HepG2 (cell line): ENCODE measurements around the gene SS18L1. TPM values are rescaled to one million over a fixed set of nuclear protein-coding genes. Genes with fewer than 3 reads are reported as not detected.

Source experiments
- ATAC-seq: fragments of 200-7000 bp; cut with Tn5 transposase; 3 replicates; pipeline ENCODE4 v1.9.1; 2020; ENCODE audit warnings: mild to moderate bottlenecking, moderate library complexity
- BruUV-seq: library from RNA; stranded (reverse); fragments of 400-500 nt; replicated peaks from 2 replicates; lab custom pipeline; 2021; lab: Mats Ljungman, UMichigan
- CTCF ChIA-PET: fragments of 300-600 bp; formaldehyde crosslinking; extraction: SDS; loops from one replicate; lab custom pipeline; 2021; ENCODE audit warnings: low total read pairs, inconsistent platforms, low intra/inter-chr PET ratio; lab: Yijun Ruan, JAX
- POLR2A ChIA-PET: fragments of 350-600 bp; sonication (Branson Sonifier 250); formaldehyde crosslinking; loops from one replicate; lab custom pipeline; 2020; ENCODE audit warnings: antibody characterized with exemption, inconsistent platforms; lab: Yijun Ruan, JAX
- DNase-seq: peaks from one replicate; pipeline ENCODE4 v3.0.0-alpha.2; 2015; ENCODE audit warnings: low spot score
- FAIRE-seq: peaks from 3 replicates; lab custom pipeline; 2011; peaks lifted over from hg19 to GRCh38; lab: Jason Lieb, UNC
- H2AFZ ChIP-seq: one replicate; pipeline ENCODE4 v1.6.1; 2011; ENCODE audit warnings: low read length, inconsistent platforms
- H3K27ac ChIP-seq: fragments of 300-600 bp; 3 replicates; pipeline ENCODE4 v1.8.0; 2011; ENCODE audit warnings: mixed run types, mild to moderate bottlenecking, mixed read lengths, low read length, inconsistent platforms; ENCODE audit not compliant: insufficient read depth; ENCODE audit errors: extremely low read length
- H3K27me3 ChIP-seq, 2 experiments: fragments of 200-600 bp in 1 of 2; 2 replicates in 1 of 2; 3 replicates in 1 of 2; pipeline versions ENCODE4 v1.6.0 to v1.8.0; 2011; ENCODE audit warnings: low read length in 2 of 2, mild to moderate bottlenecking in 2 of 2, moderate library complexity in 2 of 2, inconsistent platforms in 1 of 2; ENCODE audit not compliant: insufficient read depth in 2 of 2, control insufficient read depth in 1 of 2
- H3K36me3 ChIP-seq, 2 experiments: fragments of 200-600 bp in 1 of 2; replicated peaks in 1 of 2; 2 replicates in 1 of 2; 3 replicates in 1 of 2; pipeline versions ENCODE4 v1.5.1 to v1.8.0; 2011; ENCODE audit warnings: low read length in 2 of 2, inconsistent platforms in 1 of 2; ENCODE audit not compliant: insufficient read depth in 2 of 2, control insufficient read depth in 1 of 2
- H3K4me1 ChIP-seq: 2 replicates; pipeline ENCODE4 v1.5.1; 2012; ENCODE audit warnings: low read length, inconsistent platforms; ENCODE audit not compliant: insufficient read depth
- H3K4me2 ChIP-seq: 2 replicates; pipeline ENCODE4 v1.6.0; 2011; ENCODE audit warnings: low read depth, low read length, inconsistent platforms
- H3K4me3 ChIP-seq, 3 experiments: fragments of 200-600 bp in 1 of 3; sonication (generic), shearing (Covaris generic) in 1 of 3; replicated peaks in 1 of 3; 2 replicates each; pipeline ENCODE4 v1.5.1; 2011 to 2016; ENCODE audit warnings: low read length in 3 of 3, inconsistent platforms in 2 of 3, low read depth in 2 of 3, mild to moderate bottlenecking in 2 of 3, control low read depth in 1 of 3, mixed read lengths in 1 of 3; ENCODE audit not compliant: insufficient read depth in 1 of 3
- H3K79me2 ChIP-seq: one replicate; pipeline ENCODE4 v1.6.1; 2011; ENCODE audit warnings: low read length, inconsistent platforms; ENCODE audit not compliant: insufficient read depth
- H3K9ac ChIP-seq: 2 replicates; pipeline ENCODE4 v1.6.0; 2011; ENCODE audit warnings: mild to moderate bottlenecking, low read depth, low read length, inconsistent platforms; ENCODE audit not compliant: insufficient read depth
- H3K9me3 ChIP-seq: 2 replicates; pipeline ENCODE4 v1.5.1; 2012; ENCODE audit warnings: mild to moderate bottlenecking, low read length
- H4K20me1 ChIP-seq: 2 replicates; pipeline ENCODE4 v1.6.0; 2011; ENCODE audit warnings: inconsistent platforms, mild to moderate bottlenecking, low read length, moderate library complexity; ENCODE audit not compliant: insufficient read depth
- AGO2 ChIP-seq: fragments of 200-400 bp; formaldehyde crosslinking; optimal IDR thresholded peaks from 2 replicates; pipeline ENCODE3; 2017; ENCODE audit warnings: mild to moderate bottlenecking, low read depth, low read length, moderate library complexity
- BHLHE40 ChIP-seq: IDR thresholded peaks from 2 replicates; pipeline ENCODE4 v1.6.1; 2011; ENCODE audit warnings: low read length, improper control_type of control experiment
- CBX2 ChIP-seq, 2 experiments: fragments of 200-600 bp in 1 of 2; sonication (generic); formaldehyde crosslinking in 1 of 2; IDR thresholded peaks; 2 replicates each; pipeline versions ENCODE4 v1.7.0 to v1.8.1; 2018 to 2022; ENCODE audit warnings: low read depth in 2 of 2, low read length in 1 of 2, mild to moderate bottlenecking in 1 of 2, missing genetic modification reagents in 1 of 2
- FOXO1 ChIP-seq: sonication (generic); formaldehyde crosslinking; IDR thresholded peaks from 2 replicates; pipeline ENCODE4 v1.4.0; 2020; ENCODE audit warnings: missing genetic modification reagents
- MTA1 ChIP-seq: sonication (generic); formaldehyde crosslinking; IDR thresholded peaks from 2 replicates; pipeline ENCODE4 v1.4.0; 2020; ENCODE audit warnings: missing genetic modification reagents, mild to moderate bottlenecking, borderline replicate concordance
- PHF8 ChIP-seq: sonication (generic); formaldehyde crosslinking; IDR thresholded peaks from 2 replicates; pipeline ENCODE4 v1.5.0; 2020; ENCODE audit warnings: missing genetic modification reagents
- RBM22 ChIP-seq: fragments of 200-400 bp; formaldehyde crosslinking; optimal IDR thresholded peaks from 2 replicates; pipeline ENCODE3; 2017; ENCODE audit warnings: mild to moderate bottlenecking, low read length, moderate library complexity
- REL ChIP-seq: sonication (generic); formaldehyde crosslinking; conservative IDR thresholded peaks from 2 replicates; pipeline ENCODE4 v1.8.0; 2022; ENCODE audit warnings: mild to moderate bottlenecking, missing genetic modification reagents, moderate library complexity
- STAT6 ChIP-seq: sonication (generic); formaldehyde crosslinking; IDR thresholded peaks from 2 replicates; pipeline ENCODE4 v1.4.0; 2020; ENCODE audit warnings: missing genetic modification reagents, mild to moderate bottlenecking, borderline replicate concordance
- ZC3H13 ChIP-seq: sonication (generic); formaldehyde crosslinking; IDR thresholded peaks from 2 replicates; pipeline ENCODE4 v1.8.1; 2023; ENCODE audit warnings: mild to moderate bottlenecking, missing genetic modification reagents, moderate library complexity
- ZNF263 ChIP-seq: sonication (generic); formaldehyde crosslinking; IDR thresholded peaks from 2 replicates; pipeline ENCODE4 v1.4.0; 2020; ENCODE audit warnings: missing genetic modification reagents
- WGBS: methylation state at CpG from one replicate; pipeline ENCODE4 v1.1.6; 2017; ENCODE audit warnings: low lambda C conversion rate; 5-methylcytosine and 5-hydroxymethylcytosine counted together
- in situ Hi-C: cut with HindIII; loops from 2 replicates; pipeline ENCODE4 v1.10.0; 2017; ENCODE audit warnings: low pct_unique_long_range_greater_than_20kb; ENCODE audit not compliant: extremely low pct_ligation_motif_present
- intact Hi-C: fragments of 100-400 bp; cut with micrococcal nuclease; formaldehyde crosslinking; loops from one replicate; pipeline ENCODE4 v1.10.0; 2022; ENCODE audit not compliant: unreplicated experiment
- polyA plus RNA-seq, 8 experiments: library from polyadenylated mRNA; depleted of rRNA in 3 of 8; stranded (reverse) in 7 of 8; unstranded in 1 of 8; fragments of >200 nt; fragmentation: Illumina TruSeq in 4 of 8; extraction: Trizol in 4 of 8; gene quantifications; 2 replicates each; pipeline versions ENCODE4 v1.2.1 to v1.2.3, GENCODE V29; 2011 to 2016; ENCODE audit warnings: low read depth in 4 of 8, missing spikeins in 1 of 8, mixed read lengths in 1 of 8; ENCODE audit not compliant: insufficient read depth in 1 of 8
- total RNA-seq, 5 experiments: library from RNA; depleted of rRNA; stranded (reverse); fragments of >200 nt; fragmentation: Illumina TruSeq; extraction: Trizol; gene quantifications; 2 replicates each; pipeline ENCODE4 v1.2.3, GENCODE V29; 2016; ENCODE audit warnings: low read depth in 1 of 5
- TF ChIP-seq, protein P1 (sequence below): sonication (generic); formaldehyde crosslinking; IDR thresholded peaks from 2 replicates; pipeline ENCODE4 v1.5.0; 2020; ENCODE audit warnings: mild to moderate bottlenecking, missing genetic modification reagents, moderate library complexity
- TF ChIP-seq, protein P2 (sequence below): fragments of 450-650 bp; IDR thresholded peaks from 2 replicates; pipeline ENCODE4 v1.6.1; 2017
- TF ChIP-seq, protein P3 (sequence below): sonication (generic); formaldehyde crosslinking; IDR thresholded peaks from 2 replicates; pipeline ENCODE4 v1.5.1; 2020; ENCODE audit warnings: mild to moderate bottlenecking, missing genetic modification reagents

Gene SS18L1
- total and polyA plus RNA-seq, 2 of the 13 experiments (the other 11 are each of a cell fraction or from before 2014, with no cell fraction given): 17.8 to 27.6 TPM

- H3K27ac ChIP-seq: no peak overlapping the region
- no peak overlapping the region for H3K4me3 ChIP-seq
- H2AFZ ChIP-seq: no peak overlapping the region
- H3K36me3 ChIP-seq: peaks cover 29 to 50% of the 10 kb centered on the region in 2 experiments
- no peaks in the 10 kb centered on the region for H3K4me1 ChIP-seq
- FAIRE-seq: no peak
- no peak; the same call in 2 of the 3 replicates for ATAC-seq
- no peaks in the 10 kb centered on the region for H3K9me3 ChIP-seq
- no peaks in the 10 kb centered on the region for H3K79me2 ChIP-seq
- H3K9ac ChIP-seq: no peak overlapping the region
- ChIA-PET CTCF (no interaction called here), POLR2A (interaction anchor here (1.2 kb wide), 1 partner anchor 8 kb away, joined by 3 read pairs; the partner anchor contains the start of gene MTG2)
- in situ Hi-C loops (no loop called here), intact Hi-C loops (no loop called here)
- no peaks in the 10 kb centered on the region for H4K20me1 ChIP-seq
- 97% methylated on average over 26 of the region's 26 CpGs for WGBS
- BruUV-seq: no TSS peak
- no peak overlapping the region for H3K4me2 ChIP-seq
- no peak for DNase-seq
- H3K27me3 ChIP-seq: no peaks in the 10 kb centered on the region; a peak in 1 of 5 replicates
- TF ChIP-seq PHF8 (CRISPR knock-in tag): no peak
- no peak for TF ChIP-seq STAT6 (CRISPR knock-in tag)
- TF ChIP-seq BHLHE40: no peak
- 0 out of 2 replicates have a peak, but pooled peaks have one; percentile 20 for TF ChIP-seq MTA1 (CRISPR knock-in tag)
- no peak for TF ChIP-seq CBX2 (IDR thresholded peaks at IDR 0.05; ENCODE audit: low read depth, low read length)
- TF ChIP-seq CBX2 (CRISPR knock-in tag; IDR thresholded peaks at IDR 0.05; ENCODE audit: low read depth): no peak
- TF ChIP-seq, protein P1, sequence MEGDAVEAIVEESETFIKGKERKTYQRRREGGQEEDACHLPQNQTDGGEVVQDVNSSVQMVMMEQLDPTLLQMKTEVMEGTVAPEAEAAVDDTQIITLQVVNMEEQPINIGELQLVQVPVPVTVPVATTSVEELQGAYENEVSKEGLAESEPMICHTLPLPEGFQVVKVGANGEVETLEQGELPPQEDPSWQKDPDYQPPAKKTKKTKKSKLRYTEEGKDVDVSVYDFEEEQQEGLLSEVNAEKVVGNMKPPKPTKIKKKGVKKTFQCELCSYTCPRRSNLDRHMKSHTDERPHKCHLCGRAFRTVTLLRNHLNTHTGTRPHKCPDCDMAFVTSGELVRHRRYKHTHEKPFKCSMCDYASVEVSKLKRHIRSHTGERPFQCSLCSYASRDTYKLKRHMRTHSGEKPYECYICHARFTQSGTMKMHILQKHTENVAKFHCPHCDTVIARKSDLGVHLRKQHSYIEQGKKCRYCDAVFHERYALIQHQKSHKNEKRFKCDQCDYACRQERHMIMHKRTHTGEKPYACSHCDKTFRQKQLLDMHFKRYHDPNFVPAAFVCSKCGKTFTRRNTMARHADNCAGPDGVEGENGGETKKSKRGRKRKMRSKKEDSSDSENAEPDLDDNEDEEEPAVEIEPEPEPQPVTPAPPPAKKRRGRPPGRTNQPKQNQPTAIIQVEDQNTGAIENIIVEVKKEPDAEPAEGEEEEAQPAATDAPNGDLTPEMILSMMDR (CRISPR knock-in tag): 0 out of 2 replicates have a peak, but pooled peaks have one; percentile 11
- TF ChIP-seq AGO2: peak; percentile 91
- TF ChIP-seq, protein P2, sequence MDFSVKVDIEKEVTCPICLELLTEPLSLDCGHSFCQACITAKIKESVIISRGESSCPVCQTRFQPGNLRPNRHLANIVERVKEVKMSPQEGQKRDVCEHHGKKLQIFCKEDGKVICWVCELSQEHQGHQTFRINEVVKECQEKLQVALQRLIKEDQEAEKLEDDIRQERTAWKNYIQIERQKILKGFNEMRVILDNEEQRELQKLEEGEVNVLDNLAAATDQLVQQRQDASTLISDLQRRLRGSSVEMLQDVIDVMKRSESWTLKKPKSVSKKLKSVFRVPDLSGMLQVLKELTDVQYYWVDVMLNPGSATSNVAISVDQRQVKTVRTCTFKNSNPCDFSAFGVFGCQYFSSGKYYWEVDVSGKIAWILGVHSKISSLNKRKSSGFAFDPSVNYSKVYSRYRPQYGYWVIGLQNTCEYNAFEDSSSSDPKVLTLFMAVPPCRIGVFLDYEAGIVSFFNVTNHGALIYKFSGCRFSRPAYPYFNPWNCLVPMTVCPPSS: no peak
- TF ChIP-seq ZNF263 (CRISPR knock-in tag): peak; percentile 77
- no peak for TF ChIP-seq REL (CRISPR knock-in tag)
- TF ChIP-seq, protein P3, sequence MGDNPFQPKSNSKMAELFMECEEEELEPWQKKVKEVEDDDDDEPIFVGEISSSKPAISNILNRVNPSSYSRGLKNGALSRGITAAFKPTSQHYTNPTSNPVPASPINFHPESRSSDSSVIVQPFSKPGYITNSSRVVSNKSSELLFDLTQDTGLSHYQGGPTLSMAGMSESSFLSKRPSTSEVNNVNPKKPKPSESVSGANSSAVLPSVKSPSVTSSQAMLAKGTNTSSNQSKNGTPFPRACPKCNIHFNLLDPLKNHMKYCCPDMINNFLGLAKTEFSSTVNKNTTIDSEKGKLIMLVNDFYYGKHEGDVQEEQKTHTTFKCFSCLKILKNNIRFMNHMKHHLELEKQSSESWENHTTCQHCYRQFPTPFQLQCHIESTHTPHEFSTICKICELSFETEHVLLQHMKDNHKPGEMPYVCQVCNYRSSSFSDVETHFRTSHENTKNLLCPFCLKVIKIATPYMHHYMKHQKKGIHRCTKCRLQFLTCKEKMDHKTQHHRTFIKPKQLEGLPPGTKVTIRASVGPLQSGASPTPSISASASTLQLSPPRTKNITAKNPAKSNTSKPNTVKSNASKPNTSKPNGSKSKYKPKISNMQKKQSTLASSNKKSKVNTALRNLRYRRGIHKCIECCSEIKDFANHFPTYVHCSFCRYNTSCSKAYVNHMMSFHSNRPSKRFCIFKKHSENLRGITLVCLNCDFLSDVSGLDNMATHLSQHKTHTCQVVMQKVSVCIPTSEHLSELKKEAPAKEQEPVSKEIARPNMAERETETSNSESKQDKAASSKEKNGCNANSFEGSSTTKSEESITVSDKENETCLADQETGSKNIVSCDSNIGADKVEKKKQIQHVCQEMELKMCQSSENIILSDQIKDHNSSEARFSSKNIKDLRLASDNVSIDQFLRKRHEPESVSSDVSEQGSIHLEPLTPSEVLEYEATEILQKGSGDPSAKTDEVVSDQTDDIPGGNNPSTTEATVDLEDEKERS: no peak
- TF ChIP-seq FOXO1 (CRISPR knock-in tag): no peak
- TF ChIP-seq ZC3H13: no peak
- peak; percentile 88 for TF ChIP-seq RBM22
Measured at GRCh38 chr20:62174870-62175624, 31.5 kb downstream of the SS18L1 start.
